T-helper 2 cell treated with Interferon-gamma antibody and Interleukin-4, amounts not matched to agents 100 ng/mL and 5 ng/mL, for 36 hours (primary cell): Measurements from ENCODE around the gene P3H3. TPM values are rescaled to one million over a fixed set of nuclear protein-coding genes. Genes with fewer than 3 reads are reported as not detected.

Experiments used
- intact Hi-C: fragments of 100-400 bp; cut with micrococcal nuclease; formaldehyde crosslinking; loops from one replicate; pipeline ENCODE4 v1.15.1; 2023
- total RNA-seq: library from RNA; stranded (reverse); gene quantifications from 2 replicates; pipeline ENCODE4 v1.2.3, GENCODE V29; 2022

Gene P3H3
- total RNA-seq, 1 donor from 2014 or later, result 0.73 TPM

- intact Hi-C loops, result loop anchor here (1.0 to 5.0 kb wide), 5 partner anchors 33 to 218 kb away; partner anchors contain the start of genes CHD4, MLF2 and ZNF384
Measured at GRCh38 chr12:6825398-6826124, 2.6 kb upstream of the P3H3 start.

GRCh38 chr12:6826125-6826733, 2.0 kb upstream of the P3H3 start:
- intact Hi-C loops, result loop anchor here (5.0 kb wide), 3 partner anchors 34 to 219 kb away; partner anchors contain the start of genes CHD4 and ZNF384

- intact Hi-C loops, result loop anchor here (5.0 kb wide), 3 partner anchors 35 to 220 kb away; partner anchors contain the start of genes CHD4 and ZNF384
Measured at GRCh38 chr12:6826734-6827436, 1.3 kb upstream of the P3H3 start.

GRCh38 chr12:6827437-6827911, 733 bp upstream of the P3H3 start:
- intact Hi-C loops, result loop anchor here (5.0 kb wide), 3 partner anchors 35 to 220 kb away; partner anchors contain the start of genes CHD4 and ZNF384

GRCh38 chr12:6828781-6829535, 751 bp downstream of the P3H3 start:
- intact Hi-C loops, result loop anchor here (5.0 kb wide), 3 partner anchors 37 to 222 kb away; partner anchors contain the start of genes CHD4 and ZNF384

GRCh38 chr12:6829536-6830220, 1.5 kb downstream of the P3H3 start:
- intact Hi-C loops, result loop anchor here (5.0 kb wide), 3 partner anchors 37 to 222 kb away; partner anchors contain the start of genes CHD4 and ZNF384

GRCh38 chr12:6830286-6830890, 2.2 kb downstream of the P3H3 start:
- intact Hi-C loops, result no loop called here

- intact Hi-C loops, result no loop called here
Measured at GRCh38 chr12:6830999-6831398, 2.8 kb downstream of the P3H3 start.

GRCh38 chr12:6831450-6831995, 3.3 kb downstream of the P3H3 start:
- intact Hi-C loops, result no loop called here

- intact Hi-C loops, result no loop called here
Measured at GRCh38 chr12:6832125-6832524, 3.9 kb downstream of the P3H3 start.

- intact Hi-C loops, result no loop called here
Measured at GRCh38 chr12:6833189-6833890, 5.1 kb downstream of the P3H3 start.

- intact Hi-C loops, result no loop called here
Measured at GRCh38 chr12:6834254-6834653, 6.0 kb downstream of the P3H3 start.

- intact Hi-C loops, result no loop called here
Measured at GRCh38 chr12:6834873-6835272, 6.7 kb downstream of the P3H3 start.

GRCh38 chr12:6836851-6837250, 8.6 kb downstream of the P3H3 start:
- intact Hi-C loops, result no loop called here

- intact Hi-C loops, result no loop called here
Measured at GRCh38 chr12:6837370-6838060, 9.3 kb downstream of the P3H3 start.

GRCh38 chr12:6838854-6839253, 10.6 kb downstream of the P3H3 start:
- intact Hi-C loops, result no loop called here

- intact Hi-C loops, result no loop called here
Measured at GRCh38 chr12:6839482-6840201, 11.4 kb downstream of the P3H3 start.

GRCh38 chr12:6840330-6840729, 12.1 kb downstream of the P3H3 start:
- intact Hi-C loops, result no loop called here
